Hypothalamus (tissue), 51 donors: Measurements from ENCODE around the gene ATG14.
A peak's percentile ranks its signal among the peaks of the same experiment; 100 is the strongest.
"Not testable (repeated sequence)": the region's sequence is repeated elsewhere in the genome, so short reads cannot be mapped to it uniquely, and the experiment has no call there.

ENCODE experiments used
- DNase-seq, 51 donors: peaks; one replicate each; lab custom pipeline; 2025; lab: John Stamatoyannopoulos, UW

Gene ATG14

GRCh38 chr14:55388160-55388559, 23.5 kb downstream of the ATG14 start:
- no peak for DNase-seq

- no peak for DNase-seq
Measured at GRCh38 chr14:55387121-55387520, 24.5 kb downstream of the ATG14 start.

GRCh38 chr14:55386037-55386808, 25.4 kb downstream of the ATG14 start:
- no peak for DNase-seq

GRCh38 chr14:55384536-55384935, 27.1 kb downstream of the ATG14 start:
- DNase-seq: no peak

GRCh38 chr14:55383541-55384140, 28.0 kb downstream of the ATG14 start:
- no peak for DNase-seq

- DNase-seq: not testable (repeated sequence)
Measured at GRCh38 chr14:55383056-55383466, 28.6 kb downstream of the ATG14 start.

GRCh38 chr14:55382483-55382882, 29.1 kb downstream of the ATG14 start:
- no peak for DNase-seq

GRCh38 chr14:55381561-55381960, 30.1 kb downstream of the ATG14 start:
- no peak for DNase-seq

- DNase-seq: no peak
Measured at GRCh38 chr14:55381040-55381439, 30.6 kb downstream of the ATG14 start.

GRCh38 chr14:55377236-55377635, 34.4 kb downstream of the ATG14 start:
- DNase-seq: no peak

- no peak for DNase-seq
Measured at GRCh38 chr14:55374771-55375170, 36.9 kb downstream of the ATG14 start.

GRCh38 chr14:55373784-55374705, 37.6 kb downstream of the ATG14 start:
- no peak for DNase-seq

GRCh38 chr14:55372825-55373224, 38.8 kb downstream of the ATG14 start:
- no peak for DNase-seq

- no peak for DNase-seq
Measured at GRCh38 chr14:55372423-55372822, 39.2 kb downstream of the ATG14 start.

GRCh38 chr14:55370883-55371455, 40.7 kb downstream of the ATG14 start:
- DNase-seq: no peak

- no peak for DNase-seq
Measured at GRCh38 chr14:55366271-55366670, 45.4 kb downstream of the ATG14 start.

- DNase-seq: no peak
Measured at GRCh38 chr14:55361190-55361589, 50.4 kb downstream of the ATG14 start.

GRCh38 chr14:55359307-55359706, 52.3 kb downstream of the ATG14 start:
- DNase-seq: no peak

- DNase-seq: no peak
Measured at GRCh38 chr14:55356913-55357312, 54.7 kb downstream of the ATG14 start.

GRCh38 chr14:55355922-55356321, 55.7 kb downstream of the ATG14 start:
- DNase-seq: no peak

- DNase-seq: peak in 30 of 51 donors; percentile 3 to 76 (median 22)
Measured at GRCh38 chr14:55354500-55354899, 57.1 kb downstream of the ATG14 start.
